SK-N-MC (cell line): ENCODE results near the gene SLC26A1.

Experiments
- EZH2 ChIP-seq: fragments of 200-600 bp; sonication (generic); IDR thresholded peaks from one replicate; pipeline ENCODE4 v1.6.1; 2017; ENCODE audit warnings: antibody characterized with exemption
- FOXP2 ChIP-seq: optimal IDR thresholded peaks from 2 replicates; pipeline ENCODE3; 2011; ENCODE audit warnings: mild to moderate bottlenecking, moderate library complexity; ENCODE audit not compliant: insufficient read depth; ENCODE audit errors: extremely low read length, control extremely low read depth
- POLR2AphosphoS5 ChIP-seq: IDR thresholded peaks from 2 replicates; pipeline ENCODE4 v1.6.1; 2012; ENCODE audit warnings: mild to moderate bottlenecking, low read depth, low read length, borderline replicate concordance

GRCh38 chr4:1004071-1004418 is 10.8 kb upstream of the SLC26A1 start:
- TF ChIP-seq EZH2 (no peak), POLR2AphosphoS5 (no peak), FOXP2 (no peak)
